HL-60/S4 (cell line): ENCODE data around the gene TATDN3.
"Not testable (repeated sequence)": the region's sequence is repeated elsewhere in the genome, so short reads cannot be mapped to it uniquely, and the experiment has no call there.

Experiments
- in situ Hi-C: fragments of 300-500 bp; cut with MboI; formaldehyde crosslinking; loops from 2 replicates; pipeline ENCODE4 v1.14.3; 2022; ENCODE audit warnings: low sequenced_read_pairs

The TATDN3 gene

DNA sequence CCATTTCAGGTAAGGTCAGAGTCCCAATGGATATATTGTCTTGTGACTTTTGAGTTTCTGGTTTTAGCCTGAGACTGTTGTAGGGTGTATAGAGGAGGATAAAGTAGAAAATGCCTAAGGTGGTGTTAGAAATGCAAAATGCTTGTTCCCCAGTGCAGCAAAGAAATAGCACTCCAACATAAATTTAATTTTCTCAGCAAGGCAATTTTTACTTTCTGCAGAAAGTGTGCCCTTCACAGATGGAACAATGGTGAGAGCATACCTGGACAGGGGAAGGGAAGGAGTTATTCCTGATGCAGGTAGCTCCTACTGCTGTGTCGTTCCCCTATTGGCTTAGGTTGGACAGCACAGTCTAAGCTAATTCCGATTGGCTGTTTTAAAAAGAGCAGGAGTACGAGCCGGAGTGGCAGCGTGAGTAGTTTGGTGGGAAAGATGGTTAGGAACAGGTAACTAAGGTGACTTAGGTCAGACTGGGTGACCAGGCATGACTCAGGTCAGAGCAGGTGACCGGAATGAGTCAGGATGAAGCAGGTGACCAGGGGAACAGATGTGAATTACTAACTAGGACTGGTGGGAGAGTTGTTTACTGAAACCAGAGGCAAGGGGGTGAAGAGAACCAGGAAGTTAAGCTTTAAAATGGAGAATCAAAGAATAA is 34.2 kb downstream of the TATDN3 start:
- in situ Hi-C loops = no loop called here

DNA sequence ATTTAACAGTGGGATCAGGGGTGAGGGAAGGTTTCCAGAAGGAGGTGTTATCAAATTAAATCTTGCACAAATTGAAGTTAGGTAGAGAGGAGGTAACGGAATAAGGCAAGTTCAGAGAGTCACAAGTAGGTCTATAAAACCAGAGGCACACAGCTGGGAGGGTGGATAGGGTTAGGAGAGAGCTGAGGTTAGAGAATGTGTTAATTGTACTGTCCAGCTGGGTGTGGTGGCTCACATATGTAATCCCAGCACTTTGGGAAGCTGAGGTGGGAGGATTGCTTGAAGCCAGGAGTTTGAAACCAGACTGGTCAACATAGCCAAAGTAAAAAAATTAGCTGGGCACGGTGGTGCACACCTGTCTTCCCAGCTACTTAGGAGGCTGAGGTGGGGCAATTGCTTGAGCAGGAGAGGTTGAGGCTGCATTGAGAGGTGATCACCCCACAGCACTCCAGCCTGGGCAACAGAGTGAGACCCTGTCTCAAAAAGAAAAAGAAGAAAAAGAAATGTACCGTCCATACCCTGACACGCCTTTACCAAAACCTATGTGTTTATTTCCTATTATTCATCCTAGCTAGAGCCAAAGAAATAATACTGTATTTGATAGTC is 35.6 kb downstream of the TATDN3 start:
- in situ Hi-C loops = no loop called here

DNA sequence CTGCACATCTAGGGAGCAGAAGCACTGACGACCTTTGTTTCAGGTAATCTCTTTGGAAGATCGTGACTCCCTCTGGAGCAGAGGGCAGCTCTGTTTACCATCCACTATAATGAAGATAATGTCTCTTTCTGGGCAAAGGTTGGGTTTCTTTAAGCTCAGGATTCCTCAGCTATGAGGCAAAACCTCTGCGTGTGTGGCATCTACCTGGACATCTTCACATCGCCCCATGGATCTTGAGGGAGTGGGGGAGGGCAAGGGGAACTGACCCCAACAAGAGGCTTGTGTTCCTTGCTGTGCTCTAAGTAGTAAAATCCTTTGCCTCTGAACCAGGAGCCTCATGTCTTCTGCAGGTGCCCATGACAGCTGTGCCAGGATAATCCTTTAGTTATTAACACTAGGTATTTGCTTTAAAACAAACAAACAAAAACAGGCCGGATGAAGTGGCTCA is 36.2 kb downstream of the TATDN3 start:
- in situ Hi-C loops = no loop called here

GRCh38 chr1:212828395-212828794 is 36.7 kb downstream of the TATDN3 start:
- in situ Hi-C loops = no loop called here

GRCh38 chr1:212833211-212834207 is 41.8 kb downstream of the TATDN3 start:
- in situ Hi-C loops = not testable (repeated sequence)

GRCh38 chr1:212838145-212838544 is 46.5 kb downstream of the TATDN3 start:
- in situ Hi-C loops = no loop called here

DNA sequence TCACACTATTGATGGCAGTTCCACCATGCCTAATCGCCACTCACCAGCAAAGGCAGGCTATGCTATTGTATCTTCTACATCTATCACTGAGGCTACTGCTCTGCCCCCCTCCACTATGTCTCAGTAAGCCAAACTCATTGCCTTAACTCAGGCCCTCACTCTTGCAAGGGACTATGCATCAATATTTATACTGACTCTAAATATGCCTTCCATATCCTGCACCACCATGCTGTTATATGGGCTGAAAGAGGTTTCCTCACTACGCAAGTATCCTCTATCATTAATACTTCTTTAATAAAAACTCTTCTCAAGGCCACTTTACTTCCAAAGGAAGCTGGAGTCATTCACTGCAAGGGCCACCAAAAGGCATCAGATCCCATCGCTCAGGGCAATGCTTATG is 52.8 kb downstream of the TATDN3 start:
- in situ Hi-C loops = not testable (repeated sequence)

- in situ Hi-C loops = no loop called here
Observed at GRCh38 chr1:212847549-212847948, 55.9 kb downstream of the TATDN3 start, which contains the start of gene SPATA45. SPATA45 (minus strand) TSS chr1:212847649; CDS start chr1:212836149, 11,500 bp downstream.

GRCh38 chr1:212852105-212852688 is 60.5 kb downstream of the TATDN3 start:
- in situ Hi-C loops = no loop called here

DNA sequence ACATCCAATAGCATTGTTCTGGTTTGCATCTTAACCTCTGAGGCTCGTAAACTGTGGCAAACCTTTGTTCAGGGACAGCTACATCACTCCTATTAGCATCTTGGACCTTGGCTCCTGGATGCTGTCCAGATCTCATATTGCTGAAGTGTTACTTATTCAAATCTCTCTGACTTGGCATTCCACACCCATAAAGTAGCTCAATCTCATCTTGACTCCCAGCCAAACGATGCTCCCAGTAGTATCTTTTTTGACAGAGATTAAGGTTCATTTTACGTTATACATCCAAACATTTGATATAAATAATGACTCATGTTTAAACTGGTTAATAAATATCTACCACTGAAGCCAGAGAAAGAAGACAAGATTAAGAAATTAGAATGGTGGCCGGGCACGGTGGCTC is 62.0 kb downstream of the TATDN3 start:
- in situ Hi-C loops = no loop called here

DNA sequence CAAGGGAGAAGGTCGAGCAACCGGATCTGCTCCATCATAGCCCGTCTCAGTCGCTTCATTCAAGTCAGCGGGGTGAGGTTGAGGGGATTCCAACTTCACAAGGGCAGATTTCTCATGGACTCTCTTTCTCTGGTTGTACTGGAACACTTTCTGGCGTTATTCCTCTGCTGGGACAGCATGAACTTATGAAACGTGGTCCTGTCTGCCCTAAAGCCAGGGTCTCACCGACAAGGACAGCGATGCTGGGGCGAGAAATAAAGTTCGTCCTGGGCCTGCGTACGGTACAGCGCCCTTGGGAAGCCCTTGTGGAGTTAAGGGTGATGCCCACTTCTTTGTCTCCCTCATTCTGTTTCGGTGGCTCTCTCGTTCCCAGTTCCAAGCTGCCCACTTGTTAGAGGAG is 65.1 kb downstream of the TATDN3 start:
- in situ Hi-C loops = no loop called here

- in situ Hi-C loops = no loop called here
Observed at GRCh38 chr1:212857992-212858460, 66.3 kb downstream of the TATDN3 start, which contains the start of gene FLVCR1. FLVCR1 (plus strand) TSS chr1:212858275; CDS start chr1:212858453, 178 bp downstream.

GRCh38 chr1:212858461-212859265 is 67.0 kb downstream of the TATDN3 start:
- in situ Hi-C loops = no loop called here

DNA sequence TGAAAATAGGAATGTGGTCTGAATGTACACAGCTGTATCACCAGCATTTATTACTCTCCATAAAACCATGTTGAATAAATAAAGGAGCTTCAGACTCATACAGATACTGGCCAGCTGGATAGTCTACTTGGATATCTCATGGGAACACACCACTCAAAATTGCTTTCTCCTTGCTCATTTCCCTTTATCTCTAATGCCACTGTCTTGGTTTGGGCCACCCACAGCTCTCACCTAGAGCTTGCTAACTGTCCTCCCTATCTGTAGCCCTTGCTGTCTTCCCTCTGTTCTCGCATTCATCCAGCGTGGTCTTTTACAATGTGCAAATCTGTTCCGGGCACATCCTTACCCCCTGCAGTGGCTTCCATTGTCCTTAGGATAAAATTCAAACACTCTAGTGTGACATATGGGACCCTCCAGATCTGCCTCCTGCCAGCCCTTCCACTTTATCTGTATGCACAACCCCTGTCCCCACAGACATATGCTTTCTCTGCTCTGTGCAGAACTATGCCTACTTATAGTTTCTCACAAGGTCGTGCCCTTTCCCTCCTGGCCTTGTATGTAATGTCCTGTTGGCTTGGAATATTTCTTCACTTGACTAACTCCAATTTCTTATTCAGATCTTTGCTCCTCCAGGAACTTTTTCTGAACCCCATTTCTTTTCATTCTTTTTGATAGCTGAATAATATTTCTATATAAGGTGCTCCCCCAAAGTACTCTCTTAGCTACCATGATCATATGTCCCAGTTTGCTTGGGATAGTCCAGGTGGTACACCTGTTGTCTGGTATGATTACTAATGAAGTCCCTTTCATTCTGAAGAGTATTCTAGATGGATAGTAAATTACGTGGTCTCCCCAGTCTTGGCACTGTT is 69.3 kb downstream of the TATDN3 start:
- in situ Hi-C loops = no loop called here

- in situ Hi-C loops = no loop called here
Observed at GRCh38 chr1:212862111-212862690, 70.5 kb downstream of the TATDN3 start.

DNA sequence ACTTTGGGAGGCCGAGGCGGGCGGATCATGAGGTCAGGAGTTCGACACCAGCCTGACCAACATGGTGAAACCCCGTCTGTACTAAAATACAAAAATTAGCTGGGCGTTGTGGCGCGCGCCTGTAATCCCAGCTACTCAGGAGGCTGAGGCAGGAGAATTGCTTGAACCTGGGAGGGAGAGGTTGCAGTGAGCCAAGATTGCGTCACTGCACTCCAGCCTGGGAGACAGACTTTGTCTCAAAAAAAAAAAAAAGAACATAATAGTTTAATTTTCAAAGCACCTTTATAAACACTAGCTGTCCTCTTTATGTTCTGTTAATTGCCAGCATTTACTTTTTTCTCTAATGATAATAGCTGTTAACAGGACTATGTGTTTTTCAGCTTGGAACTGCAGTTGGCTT is 71.7 kb downstream of the TATDN3 start:
- in situ Hi-C loops = not testable (repeated sequence)

GRCh38 chr1:212864201-212864600 is 72.5 kb downstream of the TATDN3 start:
- in situ Hi-C loops = no loop called here
